ENCODE measurements around the gene TRIM63. TPM values are rescaled to one million over a fixed set of nuclear protein-coding genes. Genes with fewer than 3 reads are reported as not detected.

TRIM63 gene
- total and polyA plus RNA-seq, 7 donors = 74.2 to 2,937 (median 541) TPM

DNA sequence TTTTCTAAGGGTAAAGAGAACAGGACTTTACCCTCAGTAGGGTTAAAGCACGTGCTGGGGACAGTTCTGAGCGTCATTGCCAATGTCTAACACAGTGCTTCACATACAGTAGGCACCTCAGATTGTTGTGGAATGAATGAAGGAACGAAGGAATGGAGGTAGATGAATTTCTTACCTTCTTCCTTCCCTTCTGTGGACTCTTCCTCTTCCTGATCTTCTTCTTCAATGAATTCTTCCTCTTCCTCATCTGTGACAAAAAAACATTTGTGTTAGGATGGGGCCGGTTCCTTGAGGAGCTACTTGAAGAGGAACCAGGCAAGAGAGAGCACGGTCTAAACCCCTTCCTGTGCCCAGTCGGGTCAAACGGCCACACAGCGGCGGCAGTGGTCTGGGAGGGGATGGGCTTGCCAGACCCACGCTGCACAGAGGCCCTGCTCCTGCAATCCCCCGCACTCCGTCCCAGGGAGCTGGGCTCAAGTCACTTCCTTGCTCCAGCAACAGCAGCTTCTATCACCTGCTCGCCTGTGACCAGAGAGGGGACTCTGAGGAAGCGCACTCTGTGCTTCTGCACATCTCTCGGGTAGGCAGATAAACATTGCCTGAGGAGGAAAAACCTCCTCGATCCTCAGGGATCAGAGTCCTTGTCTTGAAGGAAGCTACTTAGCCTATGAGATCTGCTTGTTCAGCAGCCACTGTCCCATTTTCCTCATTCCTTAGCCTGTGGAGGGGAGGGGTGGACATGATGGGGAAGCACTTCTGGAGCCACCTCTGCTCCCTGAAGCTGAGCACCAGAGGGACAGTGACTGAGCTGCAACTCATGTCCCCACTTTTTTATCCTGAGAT lies 13.5 kb downstream of the TRIM63 start:
- H3K9me3 ChIP-seq = no peaks in the 10 kb centered on the region
- TF ChIP-seq, protein P1, sequence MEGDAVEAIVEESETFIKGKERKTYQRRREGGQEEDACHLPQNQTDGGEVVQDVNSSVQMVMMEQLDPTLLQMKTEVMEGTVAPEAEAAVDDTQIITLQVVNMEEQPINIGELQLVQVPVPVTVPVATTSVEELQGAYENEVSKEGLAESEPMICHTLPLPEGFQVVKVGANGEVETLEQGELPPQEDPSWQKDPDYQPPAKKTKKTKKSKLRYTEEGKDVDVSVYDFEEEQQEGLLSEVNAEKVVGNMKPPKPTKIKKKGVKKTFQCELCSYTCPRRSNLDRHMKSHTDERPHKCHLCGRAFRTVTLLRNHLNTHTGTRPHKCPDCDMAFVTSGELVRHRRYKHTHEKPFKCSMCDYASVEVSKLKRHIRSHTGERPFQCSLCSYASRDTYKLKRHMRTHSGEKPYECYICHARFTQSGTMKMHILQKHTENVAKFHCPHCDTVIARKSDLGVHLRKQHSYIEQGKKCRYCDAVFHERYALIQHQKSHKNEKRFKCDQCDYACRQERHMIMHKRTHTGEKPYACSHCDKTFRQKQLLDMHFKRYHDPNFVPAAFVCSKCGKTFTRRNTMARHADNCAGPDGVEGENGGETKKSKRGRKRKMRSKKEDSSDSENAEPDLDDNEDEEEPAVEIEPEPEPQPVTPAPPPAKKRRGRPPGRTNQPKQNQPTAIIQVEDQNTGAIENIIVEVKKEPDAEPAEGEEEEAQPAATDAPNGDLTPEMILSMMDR (IDR thresholded peaks at IDR 0.05) = no peak
- DNase-seq = peak in 1 of 2 donors; percentile 69
- ATAC-seq = peak in 1 of 4 donors; percentile 1
- peak overlapping the region; percentile 88 for H3K27ac ChIP-seq
- no peak overlapping the region for H3K4me3 ChIP-seq
- intact Hi-C loops (cut with DNase I) = no loop called here
- peaks cover 10 to 82% of the 10 kb centered on the region in 2 donors for H3K36me3 ChIP-seq (ENCODE audit: insufficient read depth in 1 of 2, low read depth in 1 of 2)
- WGBS, 3 donors = 39 to 42% (median 40%) methylated on average over 16 of the region's 16 CpGs
- H3K27me3 ChIP-seq (ENCODE audit: insufficient read depth in 3 of 3, low read length in 2 of 3) = no peaks in the 10 kb centered on the region
- peaks cover 27% of the 10 kb centered on the region for H3K4me1 ChIP-seq

DNA sequence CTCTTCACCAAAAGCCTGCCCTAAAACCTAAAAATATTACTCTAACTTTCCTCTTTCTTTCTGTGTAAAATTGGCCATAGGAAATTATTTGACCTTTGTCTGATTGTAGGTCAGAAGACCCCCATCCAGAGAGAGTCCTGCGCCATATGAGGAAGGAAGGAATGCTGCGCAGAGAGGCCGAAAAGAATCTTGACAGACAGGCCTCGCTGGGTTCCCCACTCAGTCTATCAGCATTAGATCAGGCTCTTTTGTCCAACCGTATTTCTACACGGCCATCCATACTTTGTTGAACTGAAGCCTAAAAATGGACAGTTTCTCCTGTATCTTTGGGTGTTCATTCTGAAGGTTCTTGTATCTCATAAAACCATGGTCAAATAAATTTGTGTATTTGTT lies 17.2 kb downstream of the TRIM63 start:
- no peak for DNase-seq
- Histone ChIP-seq H3K4me3 (no peak overlapping the region), H3K27me3 (ENCODE audit: insufficient read depth in 3 of 3, low read length in 2 of 3) (peaks cover 0 to 6% (median 0%) of the 10 kb centered on the region in 3 donors), H3K4me1 (peaks cover 14% of the 10 kb centered on the region), H3K36me3 (ENCODE audit: insufficient read depth in 1 of 2, low read depth in 1 of 2) (peaks cover 6 to 46% of the 10 kb centered on the region in 2 donors), H3K27ac (peak overlapping the region; percentile 88), H3K9me3 (no peaks in the 10 kb centered on the region)
- intact Hi-C loops (cut with DNase I) = no loop called here
- TF ChIP-seq, protein P1 (IDR thresholded peaks at IDR 0.05) = no peak
- WGBS, 3 donors = 57 to 84% (median 66%) methylated on average over 6 of the region's 6 CpGs
- ATAC-seq = peak in 3 of 4 donors; percentile 2 to 11 (median 5)

DNA sequence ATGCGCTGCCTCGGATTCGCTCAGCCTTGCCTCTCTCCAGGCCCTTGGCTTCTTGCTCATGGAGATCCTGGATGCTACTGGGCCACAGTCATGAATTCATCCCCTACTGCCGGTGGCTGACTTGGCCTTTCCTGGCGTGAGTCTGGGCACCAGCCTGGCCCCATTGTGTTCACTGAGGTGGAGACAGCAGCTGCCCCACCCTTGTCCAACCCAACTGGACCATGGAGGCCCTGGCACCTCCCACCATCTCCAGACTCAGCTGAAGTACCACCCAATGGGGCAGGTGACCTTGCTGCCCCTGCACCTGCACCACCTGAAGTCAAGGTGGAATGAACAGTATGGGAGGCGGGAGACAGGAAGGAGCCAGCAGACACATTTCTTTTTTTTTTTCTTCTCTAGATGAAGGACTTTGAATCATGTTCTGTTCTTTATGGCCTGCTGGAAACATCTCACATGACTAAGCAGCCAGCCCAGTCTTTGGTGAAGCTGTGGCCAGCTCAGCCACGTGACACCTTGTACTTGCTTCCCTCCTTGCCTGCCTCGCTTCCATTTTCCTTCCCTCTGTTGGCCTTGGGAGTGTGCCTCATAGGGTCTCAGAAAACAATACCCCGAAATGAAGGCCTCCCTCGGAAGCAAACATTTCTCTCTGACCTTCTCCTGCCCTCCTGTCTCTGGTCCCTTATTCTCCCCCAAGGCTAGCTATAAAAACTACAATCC lies 17.7 kb downstream of the TRIM63 start:
- ATAC-seq (peak; percentile 21 to 71 (median 53)), DNase-seq (peak; percentile 41 to 90)
- Histone ChIP-seq H3K27me3 (ENCODE audit: insufficient read depth in 3 of 3, low read length in 2 of 3) (peaks cover 0 to 8% (median 0%) of the 10 kb centered on the region in 3 donors), H3K27ac (peak overlapping the region; percentile 88), H3K4me1 (peaks cover 14% of the 10 kb centered on the region), H3K36me3 (ENCODE audit: insufficient read depth in 1 of 2, low read depth in 1 of 2) (peaks cover 6 to 40% of the 10 kb centered on the region in 2 donors), H3K4me3 (no peak overlapping the region), H3K9me3 (no peaks in the 10 kb centered on the region)
- intact Hi-C loops (cut with DNase I) = no loop called here
- TF ChIP-seq, protein P1 (IDR thresholded peaks at IDR 0.05) = no peak
- WGBS, 3 donors = 32 to 57% (median 34%) methylated on average over 10 of the region's 10 CpGs

DNA sequence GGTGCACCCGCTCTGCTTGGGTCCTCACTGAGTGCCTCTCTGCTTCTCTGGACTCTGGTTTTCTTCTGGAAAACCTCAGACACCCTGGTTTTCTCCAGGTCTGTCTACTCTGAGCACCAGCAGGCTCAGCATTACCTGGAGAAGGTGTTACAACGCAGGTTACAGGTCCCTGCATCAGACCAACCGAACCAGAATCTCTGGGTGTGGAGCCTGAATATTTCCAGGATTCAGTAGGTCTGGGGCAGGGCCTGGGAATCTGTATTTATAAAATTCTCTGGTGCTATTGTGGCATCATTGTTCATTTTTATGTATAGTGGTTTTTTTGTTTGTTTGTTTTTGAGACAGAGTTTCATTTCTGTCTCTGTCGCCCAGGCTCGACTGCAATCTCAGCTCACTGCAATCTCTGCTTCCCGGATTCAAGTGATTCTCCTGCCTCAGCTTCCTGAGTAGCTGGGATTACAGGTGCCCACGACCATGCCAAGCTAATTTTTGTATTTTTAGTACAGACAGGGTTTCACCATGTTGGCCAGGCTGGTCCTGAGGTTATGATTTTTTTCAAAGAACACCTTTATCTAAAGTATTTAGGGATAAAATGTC lies 20.1 kb downstream of the TRIM63 start:
- intact Hi-C loops (cut with DNase I) = no loop called here
- Histone ChIP-seq H3K27me3 (ENCODE audit: insufficient read depth in 3 of 3, low read length in 2 of 3) (peaks cover 0 to 8% (median 0%) of the 10 kb centered on the region in 3 donors), H3K27ac (peak overlapping the region; percentile 88), H3K4me1 (peaks cover 7% of the 10 kb centered on the region), H3K36me3 (ENCODE audit: insufficient read depth in 1 of 2, low read depth in 1 of 2) (peaks cover 0 to 17% of the 10 kb centered on the region in 2 donors), H3K4me3 (no peak overlapping the region), H3K9me3 (no peaks in the 10 kb centered on the region)
- TF ChIP-seq, protein P1 (IDR thresholded peaks at IDR 0.05) = no peak
- ATAC-seq (peak in 3 of 4 donors; percentile 0 to 2 (median 1)), DNase-seq (no peak)
- WGBS, 3 donors = 74 to 82% (median 78%) methylated on average over 7 of the region's 7 CpGs

All from psoas muscle (tissue), 8 donors.